ENCODE results near the gene ZBTB17. TPM values are rescaled to one million over a fixed set of nuclear protein-coding genes. Genes with fewer than 3 reads are reported as not detected.

Gene ZBTB17
- total and polyA plus RNA-seq, 9 of the 15 experiments (the other 6 are each of a cell fraction or from before 2014, with no cell fraction given), result 1.1 to 53.4 (median 29.6) TPM

DNA sequence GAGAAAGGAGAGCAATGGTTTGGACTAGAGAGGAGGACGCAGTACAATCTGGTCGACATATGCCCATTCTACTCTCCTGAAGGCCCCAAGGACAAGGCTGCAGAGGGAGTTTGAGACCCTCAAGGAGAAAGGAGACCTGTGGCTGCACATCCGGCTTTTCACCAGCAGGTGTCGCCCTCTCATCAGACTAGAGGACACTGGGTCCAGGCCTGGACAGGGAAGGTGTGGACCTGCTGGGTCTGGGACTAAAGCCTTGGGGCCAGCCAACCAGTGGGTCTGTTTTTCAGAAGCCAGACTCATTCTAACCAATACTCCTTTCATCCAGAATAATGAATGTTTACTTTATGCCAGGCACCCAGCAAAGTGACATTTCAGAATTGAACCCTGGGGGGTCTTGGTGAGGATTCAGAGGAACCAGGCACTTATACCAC is 33.1 kb upstream of the ZBTB17 start (continued):
- TF ChIP-seq, protein P1, sequence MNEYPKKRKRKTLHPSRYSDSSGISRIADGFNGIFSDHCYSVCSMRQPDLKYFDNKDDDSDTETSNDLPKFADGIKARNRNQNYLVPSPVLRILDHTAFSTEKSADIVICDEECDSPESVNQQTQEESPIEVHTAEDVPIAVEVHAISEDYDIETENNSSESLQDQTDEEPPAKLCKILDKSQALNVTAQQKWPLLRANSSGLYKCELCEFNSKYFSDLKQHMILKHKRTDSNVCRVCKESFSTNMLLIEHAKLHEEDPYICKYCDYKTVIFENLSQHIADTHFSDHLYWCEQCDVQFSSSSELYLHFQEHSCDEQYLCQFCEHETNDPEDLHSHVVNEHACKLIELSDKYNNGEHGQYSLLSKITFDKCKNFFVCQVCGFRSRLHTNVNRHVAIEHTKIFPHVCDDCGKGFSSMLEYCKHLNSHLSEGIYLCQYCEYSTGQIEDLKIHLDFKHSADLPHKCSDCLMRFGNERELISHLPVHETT (CRISPR knock-in tag; conservative IDR thresholded peaks at IDR 0.05 in 1 of 2, IDR thresholded peaks at IDR 0.05 in 1 of 2), result no peak
- TF ChIP-seq SMARCA5 (IDR thresholded peaks at IDR 0.05) (no peak), RBBP5 (IDR thresholded peaks at IDR 0.05; ENCODE audit: borderline replicate concordance, insufficient read depth, low read length, poor library complexity, severe bottlenecking) (no peak), E2F3 (CRISPR knock-in tag; IDR thresholded peaks at IDR 0.05) (no peak), TOE1 (IDR thresholded peaks at IDR 0.05; ENCODE audit: borderline replicate concordance) (peak; percentile 35; the same call in 1 of the 2 replicates), TOE1 (CRISPR knock-in tag; IDR thresholded peaks at IDR 0.05; ENCODE audit: borderline replicate concordance, low read depth) (0 out of 2 replicates have a peak, but pooled peaks have one; percentile 46), TAL1 (IDR thresholded peaks at IDR 0.05) (no peak), RB1 (IDR thresholded peaks at IDR 0.05; ENCODE audit: low read depth) (peak; percentile 63; the same call in 1 of the 2 replicates), ZNF407 (IDR thresholded peaks at IDR 0.05; ENCODE audit: low read depth) (no peak), CTBP1 (IDR thresholded peaks at IDR 0.05; ENCODE audit: borderline replicate concordance) (peak; percentile 49; the same call in 1 of the 2 replicates), SREBF1 (IDR thresholded peaks at IDR 0.05; ENCODE audit: borderline replicate concordance, low read depth, low read length) (0 out of 2 replicates have a peak, but pooled peaks have one; percentile 39), ZNF23 (CRISPR knock-in tag; IDR thresholded peaks at IDR 0.05) (no peak)
- TF ChIP-seq, protein P2, sequence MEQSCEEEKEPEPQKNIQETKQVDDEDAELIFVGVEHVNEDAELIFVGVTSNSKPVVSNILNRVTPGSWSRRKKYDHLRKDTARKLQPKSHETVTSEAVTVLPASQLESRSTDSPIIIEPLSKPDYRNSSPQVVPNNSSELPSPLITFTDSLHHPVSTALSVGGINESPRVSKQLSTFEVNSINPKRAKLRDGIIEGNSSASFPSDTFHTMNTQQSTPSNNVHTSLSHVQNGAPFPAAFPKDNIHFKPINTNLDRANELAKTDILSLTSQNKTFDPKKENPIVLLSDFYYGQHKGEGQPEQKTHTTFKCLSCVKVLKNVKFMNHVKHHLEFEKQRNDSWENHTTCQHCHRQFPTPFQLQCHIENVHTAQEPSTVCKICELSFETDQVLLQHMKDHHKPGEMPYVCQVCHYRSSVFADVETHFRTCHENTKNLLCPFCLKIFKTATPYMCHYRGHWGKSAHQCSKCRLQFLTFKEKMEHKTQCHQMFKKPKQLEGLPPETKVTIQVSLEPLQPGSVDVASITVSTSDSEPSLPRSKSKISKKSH (CRISPR knock-in tag; IDR thresholded peaks at IDR 0.05), result no peak
- TF ChIP-seq, protein P3, sequence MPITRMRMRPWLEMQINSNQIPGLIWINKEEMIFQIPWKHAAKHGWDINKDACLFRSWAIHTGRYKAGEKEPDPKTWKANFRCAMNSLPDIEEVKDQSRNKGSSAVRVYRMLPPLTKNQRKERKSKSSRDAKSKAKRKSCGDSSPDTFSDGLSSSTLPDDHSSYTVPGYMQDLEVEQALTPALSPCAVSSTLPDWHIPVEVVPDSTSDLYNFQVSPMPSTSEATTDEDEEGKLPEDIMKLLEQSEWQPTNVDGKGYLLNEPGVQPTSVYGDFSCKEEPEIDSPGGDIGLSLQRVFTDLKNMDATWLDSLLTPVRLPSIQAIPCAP (CRISPR knock-in tag; IDR thresholded peaks at IDR 0.05; ENCODE audit: borderline replicate concordance), result no peak

Measured in K562 (cell line).